MM.1S (cell line): ENCODE results near the gene B9D2.

Source experiments
- DNase-seq: peaks from one replicate; pipeline ENCODE4 v3.0.0-alpha.2; 2015
- H2AFZ ChIP-seq: fragments of 300-600 bp; sonication (generic); 2 replicates; pipeline ENCODE4 v1.6.0; 2016; ENCODE audit warnings: antibody characterized with exemption, low read length
- H3F3A ChIP-seq: fragments of 300-600 bp; sonication (generic); 2 replicates; pipeline ENCODE4 v1.6.1; 2016; ENCODE audit warnings: mild to moderate bottlenecking, antibody characterized with exemption, low read length, moderate library complexity, mixed read lengths; ENCODE audit not compliant: insufficient read depth
- H3K27ac ChIP-seq: fragments of 300-600 bp; sonication (generic); 2 replicates; pipeline ENCODE4 v1.5.1; 2016; ENCODE audit warnings: mild to moderate bottlenecking, low read length
- H3K27me3 ChIP-seq: fragments of 300-600 bp; sonication (generic); replicated peaks from 2 replicates; pipeline ENCODE4 v1.6.0; 2016; ENCODE audit warnings: low read length; ENCODE audit not compliant: insufficient read depth
- H3K36me3 ChIP-seq: fragments of 300-600 bp; sonication (generic); replicated peaks from 2 replicates; pipeline ENCODE4 v1.6.1; 2016; ENCODE audit warnings: mild to moderate bottlenecking, low read length, mixed read lengths; ENCODE audit not compliant: insufficient read depth
- H3K4me1 ChIP-seq: fragments of 300-600 bp; sonication (generic); 2 replicates; pipeline ENCODE4 v1.6.1; 2016; ENCODE audit warnings: low read length, mixed read lengths
- H3K4me2 ChIP-seq: fragments of 300-600 bp; sonication (generic); 2 replicates; pipeline ENCODE4 v1.6.0; 2016; ENCODE audit warnings: low read depth, low read length
- H3K4me3 ChIP-seq: fragments of 300-600 bp; sonication (generic); 2 replicates; pipeline ENCODE4 v1.5.1; 2016; ENCODE audit warnings: low read length, mixed read lengths
- H3K79me2 ChIP-seq: fragments of 300-600 bp; sonication (generic); 2 replicates; pipeline ENCODE4 v1.6.1; 2016; ENCODE audit warnings: mixed run types, low read length, mixed read lengths
- H3K9ac ChIP-seq: fragments of 300-600 bp; sonication (generic); 2 replicates; pipeline ENCODE4 v1.6.1; 2016; ENCODE audit warnings: low read length, mixed read lengths
- H3K9me2 ChIP-seq: fragments of 300-600 bp; sonication (generic); replicated peaks from 2 replicates; pipeline ENCODE4 v1.6.1; 2016; ENCODE audit warnings: mild to moderate bottlenecking, low read length, mixed read lengths; ENCODE audit not compliant: insufficient read depth
- H3K9me3 ChIP-seq: fragments of 300-600 bp; sonication (generic); replicated peaks from 2 replicates; pipeline ENCODE4 v1.6.1; 2016; ENCODE audit warnings: mild to moderate bottlenecking, low read length, mixed read lengths; ENCODE audit not compliant: insufficient read depth
- H4K20me1 ChIP-seq: fragments of 300-600 bp; sonication (generic); 2 replicates; pipeline ENCODE4 v1.6.1; 2016; ENCODE audit warnings: mild to moderate bottlenecking, low read length, moderate library complexity, mixed read lengths; ENCODE audit not compliant: insufficient read depth
- CTCF ChIP-seq: fragments of 300-600 bp; sonication (generic); IDR thresholded peaks from 2 replicates; pipeline ENCODE4 v1.5.1; 2016; ENCODE audit warnings: antibody characterized with exemption, low read length, mixed read lengths
- EZH2 ChIP-seq: fragments of 300-600 bp; sonication (generic); optimal IDR thresholded peaks from 2 replicates; pipeline ENCODE3; 2017; ENCODE audit warnings: low read depth, mild to moderate bottlenecking, antibody characterized with exemption, low read length, mixed read lengths
- EZH2phosphoT487 ChIP-seq: fragments of 300-600 bp; sonication (generic); IDR thresholded peaks from 2 replicates; pipeline ENCODE4 v1.6.1; 2018; ENCODE audit warnings: antibody characterized with exemption, low read length

B9D2 gene

GRCh38 chr19:41369769-41370168 lies 5.8 kb upstream of the B9D2 start:
- Histone ChIP-seq H3K9me2 (no peaks in the 10 kb centered on the region), H3K4me1 (no peaks in the 10 kb centered on the region), H4K20me1 (no peaks in the 10 kb centered on the region), H3K36me3 (no peaks in the 10 kb centered on the region), H3F3A (no peaks in the 10 kb centered on the region), H3K4me3 (no peak overlapping the region), H3K79me2 (peaks cover 5% of the 10 kb centered on the region; the same call in 1 of the 2 replicates), H3K9me3 (no peaks in the 10 kb centered on the region), H3K27ac (no peak overlapping the region), H2AFZ (no peak overlapping the region), H3K27me3 (no peaks in the 10 kb centered on the region), H3K9ac (no peak overlapping the region), H3K4me2 (no peak overlapping the region)
- no peak for DNase-seq
- no peak for TF ChIP-seq EZH2phosphoT487

- Histone ChIP-seq H3K27ac (no peak overlapping the region), H3K36me3 (no peaks in the 10 kb centered on the region), H4K20me1 (no peaks in the 10 kb centered on the region), H3K79me2 (peaks cover 15% of the 10 kb centered on the region; the same call in 1 of the 2 replicates), H3K9me3 (no peaks in the 10 kb centered on the region), H3F3A (peaks cover 3% of the 10 kb centered on the region; the same call in 1 of the 2 replicates), H3K4me1 (no peaks in the 10 kb centered on the region), H3K9ac (no peak overlapping the region), H3K4me3 (no peak overlapping the region), H3K4me2 (no peak overlapping the region), H2AFZ (no peak overlapping the region), H3K27me3 (no peaks in the 10 kb centered on the region), H3K9me2 (no peaks in the 10 kb centered on the region)
- no peak for TF ChIP-seq EZH2
- no peak for TF ChIP-seq CTCF
- no peak for TF ChIP-seq EZH2phosphoT487
- no peak for DNase-seq
Measured at GRCh38 chr19:41367848-41368301, 3.9 kb upstream of the B9D2 start.

GRCh38 chr19:41366089-41366488 lies 2.1 kb upstream of the B9D2 start:
- TF ChIP-seq EZH2phosphoT487 (no peak), CTCF (peak; percentile 26), EZH2 (no peak)
- no peaks in the 10 kb centered on the region for H3K9me2 ChIP-seq
- H3K36me3 ChIP-seq: no peaks in the 10 kb centered on the region
- peaks cover 16% of the 10 kb centered on the region; the same call in 1 of the 2 replicates for H3K79me2 ChIP-seq
- no peaks in the 10 kb centered on the region for H3K4me1 ChIP-seq
- H3K4me3 ChIP-seq: no peak overlapping the region
- no peaks in the 10 kb centered on the region for H4K20me1 ChIP-seq
- DNase-seq: peak; percentile 24
- H3K9ac ChIP-seq: no peak overlapping the region
- H3K27ac ChIP-seq: no peak overlapping the region
- H3K4me2 ChIP-seq: no peak overlapping the region
- H3K27me3 ChIP-seq: no peaks in the 10 kb centered on the region
- peaks cover 3% of the 10 kb centered on the region; the same call in 1 of the 2 replicates for H3F3A ChIP-seq
- no peaks in the 10 kb centered on the region for H3K9me3 ChIP-seq
- H2AFZ ChIP-seq: no peak overlapping the region
